ENCODE measurements around the gene SH3TC1. TPM values are rescaled to one million over a fixed set of nuclear protein-coding genes. Genes with fewer than 3 reads are reported as not detected.

SH3TC1 gene
- polyA plus RNA-seq, 1 experiment = 1.2 TPM

DNA sequence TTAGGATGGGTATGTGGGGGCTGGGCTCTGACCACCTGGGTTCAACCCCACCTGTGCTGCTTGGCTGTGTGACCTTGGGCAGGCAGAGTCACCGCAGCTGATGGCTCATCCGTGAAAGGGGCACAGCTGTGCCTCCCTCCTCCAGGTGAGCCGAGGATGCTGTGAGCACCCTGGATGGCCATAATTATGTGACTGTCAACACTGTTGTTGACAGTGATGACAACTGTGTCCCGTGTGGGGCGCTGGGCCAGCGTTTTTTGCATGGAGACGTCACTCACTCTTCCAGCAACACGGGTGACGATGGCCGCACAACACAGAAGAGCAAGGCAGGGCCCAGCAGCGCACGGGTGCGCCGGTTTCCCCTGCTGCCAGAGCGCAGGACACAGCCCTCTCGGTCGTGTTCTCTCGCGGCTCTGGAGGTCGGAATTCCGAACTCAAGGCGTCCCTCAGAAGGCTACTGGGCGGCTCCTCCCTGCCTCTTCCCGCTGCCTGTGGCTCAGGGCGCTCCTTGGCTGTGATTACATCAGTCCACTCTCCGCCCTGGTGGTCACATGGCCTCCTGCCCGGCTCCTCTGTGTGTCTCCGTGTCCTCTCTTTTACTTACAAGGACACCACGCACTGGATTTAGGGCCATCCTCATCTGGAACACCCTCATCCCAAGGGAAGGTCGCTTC is 1.3 kb downstream of the SH3TC1 start:
- DNase-seq (ENCODE audit: low read depth) = no peak
- TF ChIP-seq, protein P1, sequence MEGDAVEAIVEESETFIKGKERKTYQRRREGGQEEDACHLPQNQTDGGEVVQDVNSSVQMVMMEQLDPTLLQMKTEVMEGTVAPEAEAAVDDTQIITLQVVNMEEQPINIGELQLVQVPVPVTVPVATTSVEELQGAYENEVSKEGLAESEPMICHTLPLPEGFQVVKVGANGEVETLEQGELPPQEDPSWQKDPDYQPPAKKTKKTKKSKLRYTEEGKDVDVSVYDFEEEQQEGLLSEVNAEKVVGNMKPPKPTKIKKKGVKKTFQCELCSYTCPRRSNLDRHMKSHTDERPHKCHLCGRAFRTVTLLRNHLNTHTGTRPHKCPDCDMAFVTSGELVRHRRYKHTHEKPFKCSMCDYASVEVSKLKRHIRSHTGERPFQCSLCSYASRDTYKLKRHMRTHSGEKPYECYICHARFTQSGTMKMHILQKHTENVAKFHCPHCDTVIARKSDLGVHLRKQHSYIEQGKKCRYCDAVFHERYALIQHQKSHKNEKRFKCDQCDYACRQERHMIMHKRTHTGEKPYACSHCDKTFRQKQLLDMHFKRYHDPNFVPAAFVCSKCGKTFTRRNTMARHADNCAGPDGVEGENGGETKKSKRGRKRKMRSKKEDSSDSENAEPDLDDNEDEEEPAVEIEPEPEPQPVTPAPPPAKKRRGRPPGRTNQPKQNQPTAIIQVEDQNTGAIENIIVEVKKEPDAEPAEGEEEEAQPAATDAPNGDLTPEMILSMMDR (IDR thresholded peaks at IDR 0.05; ENCODE audit: insufficient read depth, low read depth, low read length) = no peak
- CTCF ChIA-PET = no interaction called here
- H3K27me3 ChIP-seq (ENCODE audit: control insufficient read depth, insufficient read depth, low read length) = 0 out of 2 replicates have a peak, but pooled peaks cover 1% of the 10 kb centered on the region
- H3K36me3 ChIP-seq (ENCODE audit: control insufficient read depth, insufficient read depth, low read length) = no peaks in the 10 kb centered on the region
- POLR2A ChIA-PET = no interaction called here
- no peak overlapping the region for H3K4me3 ChIP-seq (ENCODE audit: low read depth, low read length)

DNA sequence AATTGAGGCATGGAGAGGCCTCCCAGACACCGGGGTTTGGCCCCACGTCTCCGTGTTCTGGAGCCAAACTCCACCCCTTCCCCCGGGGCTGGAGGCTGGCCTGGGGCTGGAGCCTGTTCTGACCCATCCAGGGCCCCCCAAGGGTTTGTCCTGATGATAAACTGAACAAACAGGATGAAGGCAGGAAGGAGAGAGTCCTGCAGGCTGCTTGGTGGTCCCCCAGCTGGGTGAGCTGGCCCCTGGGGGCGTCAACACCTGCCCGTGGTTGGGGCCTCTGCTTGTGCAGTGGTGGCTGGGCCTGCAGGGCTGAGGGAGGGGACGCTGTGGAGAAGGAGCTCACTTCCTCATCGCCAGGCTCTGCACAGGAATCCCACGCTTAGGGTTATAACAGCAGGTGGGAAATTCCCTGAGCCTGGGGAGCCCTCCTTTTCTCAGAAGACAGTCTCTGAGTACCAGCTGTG is 2.3 kb downstream of the SH3TC1 start:
- no peaks in the 10 kb centered on the region for H3K36me3 ChIP-seq (ENCODE audit: control insufficient read depth, insufficient read depth, low read length)
- H3K27me3 ChIP-seq (ENCODE audit: control insufficient read depth, insufficient read depth, low read length) = 0 out of 2 replicates have a peak, but pooled peaks cover 1% of the 10 kb centered on the region
- TF ChIP-seq, protein P1 (IDR thresholded peaks at IDR 0.05; ENCODE audit: insufficient read depth, low read depth, low read length) = no peak
- ChIA-PET POLR2A (no interaction called here), CTCF (interaction anchor here (2.1 kb wide), 1 partner anchor 25 kb away, joined by 7 read pairs; no protein-coding TSS in a partner anchor)
- no peak for DNase-seq (ENCODE audit: low read depth)
- no peak overlapping the region for H3K4me3 ChIP-seq (ENCODE audit: low read depth, low read length)

DNA sequence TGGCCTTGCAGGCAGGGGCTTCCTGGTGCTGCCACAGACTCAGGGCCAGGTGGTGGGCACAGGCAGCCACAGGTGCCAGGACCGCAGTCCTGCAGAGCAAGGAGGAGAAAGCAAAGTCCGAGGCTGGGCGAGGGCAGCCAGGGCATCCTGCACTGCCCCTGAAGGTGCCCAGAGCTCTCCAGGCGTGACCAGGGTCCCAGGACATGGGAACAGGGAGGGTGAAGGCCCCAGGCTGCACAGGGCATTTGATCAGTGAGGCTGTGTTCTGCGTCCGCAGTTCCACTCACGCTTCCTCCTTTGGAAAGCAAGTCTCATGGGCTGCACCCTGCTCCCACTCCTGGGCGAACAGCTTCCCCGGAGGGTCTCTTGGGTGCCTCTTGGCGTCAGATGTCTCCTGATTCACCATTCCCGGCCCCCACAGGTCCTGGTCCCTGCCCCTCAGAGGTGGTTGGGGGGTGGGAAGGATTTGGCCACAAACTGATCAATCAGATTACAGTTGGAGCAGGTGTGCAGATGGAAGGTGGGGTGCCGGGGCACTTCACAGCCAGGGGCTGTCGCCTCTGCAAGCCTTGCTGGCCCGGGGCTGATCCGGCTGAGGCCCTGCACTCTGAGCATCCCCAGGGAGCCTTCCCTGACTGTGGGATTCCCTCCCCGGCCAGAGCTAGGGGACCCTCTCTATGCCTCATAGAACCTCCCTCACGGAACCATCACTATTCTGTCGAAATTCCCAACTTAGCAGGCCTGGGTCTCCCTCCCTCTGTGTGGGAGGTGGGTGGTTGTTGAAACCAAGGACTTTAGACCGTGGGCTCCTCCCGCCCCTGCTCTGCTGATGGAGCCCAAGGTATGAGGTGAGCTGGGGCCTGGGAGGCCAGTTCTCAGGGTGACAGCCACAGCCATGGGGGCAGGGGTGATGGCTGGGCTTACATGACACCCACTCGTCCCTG is 3.3 kb downstream of the SH3TC1 start:
- TF ChIP-seq, protein P1 (IDR thresholded peaks at IDR 0.05; ENCODE audit: insufficient read depth, low read depth, low read length) = no peak
- no peak for DNase-seq (ENCODE audit: low read depth)
- 0 out of 2 replicates have a peak, but pooled peaks cover 1% of the 10 kb centered on the region for H3K27me3 ChIP-seq (ENCODE audit: control insufficient read depth, insufficient read depth, low read length)
- ChIA-PET POLR2A (no interaction called here), CTCF (interaction anchor here (2.1 kb wide), 1 partner anchor 26 kb away, joined by 7 read pairs; no protein-coding TSS in a partner anchor)
- no peaks in the 10 kb centered on the region for H3K36me3 ChIP-seq (ENCODE audit: control insufficient read depth, insufficient read depth, low read length)
- no peak overlapping the region for H3K4me3 ChIP-seq (ENCODE audit: low read depth, low read length)

DNA sequence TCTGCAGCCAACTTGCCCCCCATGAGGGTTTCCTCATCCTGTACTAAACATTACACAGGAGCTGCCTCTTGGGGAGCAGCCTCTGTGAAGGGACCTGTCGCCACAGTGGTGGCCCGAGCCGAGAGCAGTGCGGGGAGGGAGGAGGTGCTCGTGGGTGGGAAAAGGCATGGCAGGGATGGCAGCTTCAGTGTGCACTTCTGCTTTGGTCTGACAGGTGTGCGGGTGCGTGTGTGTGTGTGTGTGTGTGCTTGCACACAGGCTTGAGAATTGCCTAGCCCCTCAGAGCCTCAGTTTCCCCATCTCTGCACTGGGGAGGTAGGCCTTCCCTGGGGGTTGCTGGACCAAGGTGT is 3.9 kb downstream of the SH3TC1 start:
- no peak overlapping the region for H3K4me3 ChIP-seq (ENCODE audit: low read depth, low read length)
- peaks cover 1% of the 10 kb centered on the region; the same call in 1 of the 2 replicates for H3K27me3 ChIP-seq (ENCODE audit: control insufficient read depth, insufficient read depth, low read length)
- TF ChIP-seq, protein P1 (IDR thresholded peaks at IDR 0.05; ENCODE audit: insufficient read depth, low read depth, low read length) = no peak
- CTCF ChIA-PET = interaction anchor here (2.1 kb wide), 1 partner anchor 26 kb away, joined by 7 read pairs; no protein-coding TSS in a partner anchor
- no peak for DNase-seq (ENCODE audit: low read depth)
- POLR2A ChIA-PET = no interaction called here
- no peaks in the 10 kb centered on the region for H3K36me3 ChIP-seq (ENCODE audit: control insufficient read depth, insufficient read depth, low read length)

DNA sequence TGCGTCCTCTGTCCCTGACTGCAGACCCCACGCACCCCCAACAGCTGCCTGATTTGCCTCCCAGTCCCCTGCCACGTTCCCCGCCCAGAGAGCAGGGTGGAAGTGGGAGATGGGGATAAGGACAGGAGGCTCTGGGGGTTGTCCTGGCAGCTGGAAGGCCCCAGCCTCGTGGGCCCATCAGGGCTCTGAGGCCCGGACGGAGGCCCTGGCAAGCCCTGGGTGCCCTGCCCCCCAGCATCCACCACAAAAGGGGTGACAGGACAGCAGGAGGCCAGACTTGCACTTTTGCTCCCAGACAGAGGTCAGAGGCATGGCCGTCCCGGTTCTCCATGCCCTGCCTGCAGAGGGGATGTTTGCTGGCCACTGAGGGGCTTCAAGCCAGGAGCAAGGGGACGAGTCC is 4.7 kb downstream of the SH3TC1 start:
- TF ChIP-seq, protein P1 (IDR thresholded peaks at IDR 0.05; ENCODE audit: insufficient read depth, low read depth, low read length) = no peak
- CTCF ChIA-PET = no interaction called here
- Histone ChIP-seq H3K27me3 (ENCODE audit: control insufficient read depth, insufficient read depth, low read length) (peaks cover 1% of the 10 kb centered on the region; the same call in 1 of the 2 replicates), H3K4me3 (ENCODE audit: low read depth, low read length) (no peak overlapping the region), H3K36me3 (ENCODE audit: control insufficient read depth, insufficient read depth, low read length) (no peaks in the 10 kb centered on the region)
- DNase-seq (ENCODE audit: low read depth) = no peak
- POLR2A ChIA-PET = no interaction called here

Data from BJ (cell line).